Thymus (tissue), 11 donors: Measurements from ENCODE around the gene RAMP2. TPM values are rescaled to one million over a fixed set of nuclear protein-coding genes. Genes with fewer than 3 reads are reported as not detected.
"Not testable (repeated sequence)": the region's sequence is repeated elsewhere in the genome, so short reads cannot be mapped to it uniquely, and the experiment has no call there.

Experiments used
- DNase-seq, 9 donors: peaks; one replicate each; pipeline ENCODE4 v3.0.0-alpha.2; 2013; ENCODE audit warnings: low spot score in 9 of 9, low read depth in 6 of 9, missing footprints in 1 of 9
- H3K27ac ChIP-seq, 2 donors: one replicate each; pipeline ENCODE4 v1.5.1; 2013; ENCODE audit warnings: control low read depth in 1 of 2, low read depth in 1 of 2, low read length in 1 of 2, mild to moderate bottlenecking in 1 of 2, moderate library complexity in 1 of 2
- H3K27me3 ChIP-seq, 2 donors: one replicate each; pipeline ENCODE4 v1.5.1; 2013; ENCODE audit warnings: low read length in 1 of 2; ENCODE audit not compliant: control insufficient read depth in 2 of 2, insufficient read depth in 1 of 2
- H3K36me3 ChIP-seq, 2 donors: one replicate each; pipeline ENCODE4 v1.5.1; 2013; ENCODE audit warnings: low read length in 1 of 2, mild to moderate bottlenecking in 1 of 2, moderate library complexity in 1 of 2; ENCODE audit not compliant: control insufficient read depth in 2 of 2, insufficient read depth in 2 of 2
- H3K4me1 ChIP-seq, 2 donors: one replicate each; pipeline ENCODE4 v1.5.1; 2013; ENCODE audit warnings: low read length in 2 of 2; ENCODE audit not compliant: control insufficient read depth in 2 of 2, insufficient read depth in 2 of 2
- H3K4me3 ChIP-seq, 2 donors: one replicate each; pipeline ENCODE4 v1.5.1; 2013; ENCODE audit warnings: low read length in 2 of 2, control low read depth in 1 of 2, mild to moderate bottlenecking in 1 of 2
- H3K9me3 ChIP-seq, 2 donors: one replicate each; pipeline ENCODE4 v1.5.1; 2013; ENCODE audit warnings: low read length in 1 of 2, mild to moderate bottlenecking in 1 of 2; ENCODE audit not compliant: control insufficient read depth in 2 of 2, insufficient read depth in 1 of 2
- WGBS: extraction: QIAGEN DNeasy Blood & Tissue Kit; methylation state at CpG from one replicate; pipeline ENCODE4 v1.1.7; 2013; 5-methylcytosine and 5-hydroxymethylcytosine counted together
- polyA plus RNA-seq: library from polyadenylated mRNA; stranded (reverse); fragments of 200-250 nt; gene quantifications from one replicate; pipeline ENCODE4 v1.2.3, GENCODE V29; 2013
- total RNA-seq: library from RNA; stranded (reverse); fragments of 120-200 nt; gene quantifications from one replicate; pipeline ENCODE4 v1.2.4, GENCODE V29; 2013
- donor health status: healthy.

Gene RAMP2
- total and polyA plus RNA-seq, 2 donors: 8.4 to 22.1 TPM

- H3K27ac ChIP-seq: no peak overlapping the region
- H3K9me3 ChIP-seq: no peaks in the 10 kb centered on the region
- no peaks in the 10 kb centered on the region for H3K36me3 ChIP-seq
- H3K27me3 ChIP-seq: peaks cover 40 to 65% of the 10 kb centered on the region in 2 donors
- H3K4me3 ChIP-seq: peak overlapping the region in 1 of 2 donors; percentile 47
- 76% methylated on average over 12 of the region's 12 CpGs for WGBS
- no peak for DNase-seq
- H3K4me1 ChIP-seq: peaks cover 3 to 13% of the 10 kb centered on the region in 2 donors
These were observed 611 bp downstream of the RAMP2 start for GRCh38 chr17:42761638-42762037.

GRCh38 chr17:42766124-42766523 is 5.1 kb downstream of the RAMP2 start:
- no peak overlapping the region for H3K27ac ChIP-seq
- H3K36me3 ChIP-seq: no peaks in the 10 kb centered on the region
- H3K27me3 ChIP-seq: peaks cover 19 to 31% of the 10 kb centered on the region in 2 donors
- H3K4me1 ChIP-seq: peaks cover 0 to 8% of the 10 kb centered on the region in 2 donors
- 95% methylated on average over 6 of the region's 6 CpGs for WGBS
- no peak overlapping the region for H3K4me3 ChIP-seq
- DNase-seq: no peak
- H3K9me3 ChIP-seq: no peaks in the 10 kb centered on the region

GRCh38 chr17:42767512-42767911 is 6.5 kb downstream of the RAMP2 start:
- no peak for DNase-seq
- Histone ChIP-seq H3K36me3 (no peaks in the 10 kb centered on the region), H3K4me1 (no peaks in the 10 kb centered on the region), H3K27me3 (peaks cover 6 to 17% of the 10 kb centered on the region in 2 donors), H3K9me3 (no peaks in the 10 kb centered on the region), H3K27ac (no peak overlapping the region), H3K4me3 (no peak overlapping the region)

GRCh38 chr17:42768006-42768405 is 7.0 kb downstream of the RAMP2 start:
- not testable (repeated sequence) for DNase-seq, H3K36me3 ChIP-seq, H3K4me1 ChIP-seq, H3K4me3 ChIP-seq, H3K27ac ChIP-seq, H3K9me3 ChIP-seq
- WGBS: 80% methylated on average over 9 of the region's 9 CpGs
- peaks cover under 1 to 12% of the 10 kb centered on the region in 2 donors for H3K27me3 ChIP-seq

- H3K36me3 ChIP-seq, DNase-seq, H3K4me3 ChIP-seq, H3K9me3 ChIP-seq, H3K27me3 ChIP-seq, H3K27ac ChIP-seq: not testable (repeated sequence)
- H3K4me1 ChIP-seq: peaks cover 9 to 12% of the 10 kb centered on the region in 2 donors
- WGBS: 96% methylated on average over 10 of the region's 10 CpGs
These were observed 8.9 kb downstream of the RAMP2 start for GRCh38 chr17:42769964-42770363.

GRCh38 chr17:42772945-42773289 is 11.9 kb downstream of the RAMP2 start:
- DNase-seq: no peak
- peaks cover 9 to 12% of the 10 kb centered on the region in 2 donors for H3K4me1 ChIP-seq
- H3K4me3 ChIP-seq: peak overlapping the region; percentile 52 to 76
- H3K9me3 ChIP-seq: no peaks in the 10 kb centered on the region
- peaks cover 0 to 2% of the 10 kb centered on the region in 2 donors for H3K27me3 ChIP-seq
- WGBS: under 1% methylated on average over 3 of the region's 3 CpGs
- peak overlapping the region; percentile 31 to 72 for H3K27ac ChIP-seq
- peaks cover 10 to 27% of the 10 kb centered on the region in 2 donors for H3K36me3 ChIP-seq

- H3K36me3 ChIP-seq: peaks cover 12 to 32% of the 10 kb centered on the region in 2 donors
- no peaks in the 10 kb centered on the region for H3K27me3 ChIP-seq
- peak within 1 kb of the TSS; percentile 31 to 72 for H3K27ac ChIP-seq
- peak within 1 kb of the TSS; percentile 52 to 76 for H3K4me3 ChIP-seq
- 6% methylated on average over 39 of the region's 39 CpGs for WGBS
- peaks cover 9 to 12% of the 10 kb centered on the region in 2 donors for H3K4me1 ChIP-seq
- DNase-seq: peak; percentile 55 to 87 (median 65)
- H3K9me3 ChIP-seq: no peaks in the 10 kb centered on the region
These were observed 12.4 kb downstream of the RAMP2 start, which contains the start of gene VPS25 for GRCh38 chr17:42773290-42774035. TSS of gene VPS25 (plus strand) at chr17:42773449. CDS start at chr17:42773476, 27 bp downstream.

GRCh38 chr17:42774066-42774745 is 13.2 kb downstream of the RAMP2 start:
- H3K36me3 ChIP-seq: peaks cover 20 to 38% of the 10 kb centered on the region in 2 donors
- no peaks in the 10 kb centered on the region for H3K27me3 ChIP-seq
- WGBS: 93% methylated on average over 3 of the region's 3 CpGs
- no peak overlapping the region for H3K27ac ChIP-seq
- no peak for DNase-seq
- H3K4me3 ChIP-seq: peak overlapping the region; percentile 52 to 76
- H3K9me3 ChIP-seq: no peaks in the 10 kb centered on the region
- H3K4me1 ChIP-seq: peaks cover 9 to 12% of the 10 kb centered on the region in 2 donors

GRCh38 chr17:42775534-42776098 is 14.6 kb downstream of the RAMP2 start:
- Histone ChIP-seq H3K27ac (no peak overlapping the region), H3K36me3 (peaks cover 25 to 41% of the 10 kb centered on the region in 2 donors), H3K27me3 (peaks cover 7 to 14% of the 10 kb centered on the region in 2 donors), H3K4me1 (peaks cover 9 to 14% of the 10 kb centered on the region in 2 donors), H3K9me3 (no peaks in the 10 kb centered on the region), H3K4me3 (no peak overlapping the region)
- DNase-seq: no peak
- 95% methylated on average over 3 of the region's 3 CpGs for WGBS
